NT2/D1 (cell line): ENCODE measurements around the gene PLCH2.

Source experiments
- SUZ12 ChIP-seq: IDR thresholded peaks from 2 replicates; pipeline ENCODE4 v1.6.1; 2011; ENCODE audit not compliant: insufficient read length, insufficient read depth; ENCODE audit errors: extremely low read depth
- YY1 ChIP-seq: IDR thresholded peaks from 2 replicates; pipeline ENCODE4 v1.6.1; 2011; ENCODE audit not compliant: insufficient read length, insufficient read depth
- ZNF274 ChIP-seq: IDR thresholded peaks from 2 replicates; pipeline ENCODE4 v1.6.1; 2011; ENCODE audit warnings: mild to moderate bottlenecking, low read depth, low read length

DNA sequence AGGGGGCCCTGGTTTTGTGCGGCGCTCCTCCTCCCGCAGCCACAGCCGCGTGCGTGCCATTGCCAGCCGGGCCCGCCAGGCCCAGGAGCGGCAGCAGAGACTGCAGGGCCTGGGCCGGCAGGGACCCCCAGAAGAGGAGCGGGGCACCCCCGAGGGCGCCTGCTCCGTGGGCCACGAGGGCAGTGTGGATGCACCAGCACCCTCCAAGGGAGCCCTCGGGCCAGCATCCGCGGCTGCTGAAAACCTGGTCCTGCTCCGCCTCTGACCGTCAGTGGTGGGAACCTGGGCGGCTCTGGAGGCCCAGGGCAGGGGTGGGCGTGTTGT, 28.8 kb downstream of the PLCH2 start:
- TF ChIP-seq SUZ12 (no peak), YY1 (no peak), ZNF274 (no peak)
